Upper lobe of left lung (tissue), 6 donors: ENCODE results near the gene C1QL1. TPM values are rescaled to one million over a fixed set of nuclear protein-coding genes. Genes with fewer than 3 reads are reported as not detected.
A peak's percentile ranks its signal among the peaks of the same experiment; 100 is the strongest.

Source experiments
- ATAC-seq, 2 donors: fragments of 200-7000 bp; cut with Tn5 transposase; one replicate each; pipeline ENCODE4 v1.9.1; 2022; ENCODE audit warnings: mild to moderate bottlenecking in 2 of 2, moderate library complexity in 2 of 2; ENCODE audit not compliant: low FRiP score in 2 of 2
- DNase-seq, 2 donors: peaks; one replicate each; pipeline ENCODE4 v3.0.0-alpha.2; 2019 to 2020
- H3K27ac ChIP-seq, 4 donors: fragments of 200-600 bp; sonication (generic); one replicate each; pipeline ENCODE4 v1.5.1; 2016 to 2019
- H3K27me3 ChIP-seq, 4 donors: fragments of 200-600 bp; sonication (generic); one replicate each; pipeline ENCODE4 v1.5.1; 2017 to 2019
- H3K36me3 ChIP-seq, 4 donors: fragments of 200-600 bp; sonication (generic); one replicate each; pipeline ENCODE4 v1.5.1; 2016 to 2019
- H3K4me1 ChIP-seq, 4 donors: fragments of 200-600 bp; sonication (generic); one replicate each; pipeline ENCODE4 v1.5.1; 2018 to 2019
- H3K4me3 ChIP-seq, 4 donors: fragments of 200-600 bp; sonication (generic); one replicate each; pipeline ENCODE4 v1.5.1; 2017 to 2019; ENCODE audit warnings: mild to moderate bottlenecking in 2 of 4, moderate library complexity in 1 of 4
- H3K9me3 ChIP-seq, 4 donors: fragments of 200-600 bp; sonication (generic); one replicate each; pipeline ENCODE4 v1.5.1; 2018 to 2019
- EP300 ChIP-seq, 4 donors: sonication (generic); formaldehyde crosslinking; IDR thresholded peaks; one replicate each; pipeline ENCODE4 v1.5.1; 2017; ENCODE audit warnings: antibody characterized with exemption in 4 of 4, control low read depth in 2 of 4
- POLR2A ChIP-seq, 4 donors: fragments of 450-650 bp; IDR thresholded peaks; one replicate each; pipeline ENCODE4 v1.5.1; 2016 to 2017; ENCODE audit warnings: antibody characterized with exemption in 4 of 4, mild to moderate bottlenecking in 2 of 4
- POLR2AphosphoS5 ChIP-seq, 2 donors: sonication (generic); formaldehyde crosslinking; IDR thresholded peaks; one replicate each; pipeline ENCODE4 v1.5.1; 2017; ENCODE audit warnings: antibody characterized with exemption in 2 of 2
- WGBS, 2 donors: methylation state at CpG; one replicate each; pipeline ENCODE4 v1.1.5; 2017 to 2018; 5-methylcytosine and 5-hydroxymethylcytosine counted together
- total RNA-seq, 6 donors: library from RNA; depleted of rRNA in 4 of 6; stranded (reverse); fragments of >200 nt in 4 of 6; gene quantifications; one replicate each; pipeline versions ENCODE4 v1.1.0 to v1.2.1, GENCODE V29; 2016 to 2021
- TF ChIP-seq, protein P1 (sequence below), 6 experiments: fragments of 450-650 bp in 4 of 6; fragments of 200-600 bp in 2 of 6; sonication (generic) in 2 of 6; IDR thresholded peaks; one replicate each; pipeline ENCODE4 v1.5.1; 2016 to 2019; ENCODE audit warnings: antibody characterized with exemption in 6 of 6
- donor health status: DM: no; HTN: no; CAD: no; lungs with moderate emphysema.
- donor health status: DM: no; HTN: yes; CAD: no; lungs with severe emphysema.

Gene C1QL1
- total RNA-seq = under 1 TPM in 1 of 6 donors, not detected in 5; 0.44 TPM

DNA sequence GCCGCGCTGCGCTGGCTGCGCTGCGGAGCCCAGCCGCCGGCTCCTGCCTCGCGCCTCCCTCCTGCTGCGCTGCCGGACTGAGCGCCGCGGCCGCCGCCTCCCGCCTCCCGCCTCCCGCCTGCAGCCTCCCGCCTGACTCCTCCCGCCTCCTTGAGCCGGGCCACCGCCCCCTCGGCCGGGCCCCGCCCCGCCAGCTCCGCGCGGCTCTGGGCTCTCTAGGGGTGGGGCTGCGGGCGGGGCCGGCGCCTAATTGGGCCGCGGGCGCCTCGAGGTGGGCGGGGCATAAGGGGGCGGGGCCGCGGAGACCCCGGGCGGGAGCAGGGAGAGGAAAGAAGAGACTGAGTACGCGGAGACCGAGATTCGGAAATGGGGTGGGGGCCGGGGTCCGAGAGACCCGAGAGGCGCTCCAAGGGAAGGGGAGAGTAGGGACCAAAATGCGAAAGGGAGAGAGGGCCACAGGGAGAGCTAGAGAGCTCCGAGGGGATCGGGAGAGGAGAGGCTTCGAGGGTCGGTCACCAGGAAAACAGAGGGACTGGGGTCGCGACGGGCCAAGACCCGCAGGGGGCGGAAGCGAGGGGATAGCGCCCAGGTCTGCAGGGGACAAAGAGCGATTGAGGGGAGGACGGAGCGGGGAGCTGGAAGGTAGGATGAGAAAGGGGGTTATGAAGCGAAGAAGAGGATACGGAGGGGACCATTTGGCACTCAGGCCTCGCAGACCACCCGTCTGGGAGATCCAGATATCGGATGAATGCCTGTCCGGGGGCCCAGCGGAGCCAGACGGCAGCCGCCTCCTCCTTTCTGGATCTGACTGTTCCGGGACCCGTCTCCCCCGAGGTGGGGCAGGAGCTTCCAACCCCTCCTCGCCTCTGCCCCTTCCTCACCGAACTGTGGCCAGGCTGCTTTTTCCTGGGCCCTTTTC lies at the start of gene C1QL1:
Gene C1QL1, minus strand, starts transcription at position 79 of the 919 bp plus-strand sequence. CDS start 255 bp downstream, outside the sequence.
- H3K4me3 ChIP-seq = peak within 1 kb of the TSS; percentile 33 to 48 (median 39)
- 5 to 6% methylated on average over 62 to 70 of the region's 81 CpGs for WGBS, 2 donors

DNA sequence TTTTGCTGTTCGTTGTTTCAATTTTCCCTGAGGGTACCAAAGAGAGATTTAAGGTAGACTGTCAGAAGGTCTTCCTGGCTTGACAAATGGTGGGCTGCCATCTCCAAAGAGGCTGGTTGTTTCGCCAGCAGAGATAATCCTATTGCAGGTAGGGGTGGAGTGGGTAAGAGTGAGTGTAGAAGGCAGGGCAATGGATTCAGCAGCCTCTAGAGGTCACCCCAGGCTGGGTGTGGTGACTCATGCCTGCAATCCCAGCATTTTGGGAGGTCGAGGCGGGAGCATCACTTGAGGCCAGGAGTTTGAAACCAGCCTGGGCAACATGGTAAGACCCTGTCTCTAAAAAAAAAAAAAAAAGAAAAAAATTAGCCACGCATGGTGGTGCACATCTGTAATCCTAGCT lies 48.7 kb upstream of the C1QL1 start:
- H3K9me3 ChIP-seq = no peaks in the 10 kb centered on the region
- no peak for TF ChIP-seq POLR2A (IDR thresholded peaks at IDR 0.05)
- TF ChIP-seq, protein P1, sequence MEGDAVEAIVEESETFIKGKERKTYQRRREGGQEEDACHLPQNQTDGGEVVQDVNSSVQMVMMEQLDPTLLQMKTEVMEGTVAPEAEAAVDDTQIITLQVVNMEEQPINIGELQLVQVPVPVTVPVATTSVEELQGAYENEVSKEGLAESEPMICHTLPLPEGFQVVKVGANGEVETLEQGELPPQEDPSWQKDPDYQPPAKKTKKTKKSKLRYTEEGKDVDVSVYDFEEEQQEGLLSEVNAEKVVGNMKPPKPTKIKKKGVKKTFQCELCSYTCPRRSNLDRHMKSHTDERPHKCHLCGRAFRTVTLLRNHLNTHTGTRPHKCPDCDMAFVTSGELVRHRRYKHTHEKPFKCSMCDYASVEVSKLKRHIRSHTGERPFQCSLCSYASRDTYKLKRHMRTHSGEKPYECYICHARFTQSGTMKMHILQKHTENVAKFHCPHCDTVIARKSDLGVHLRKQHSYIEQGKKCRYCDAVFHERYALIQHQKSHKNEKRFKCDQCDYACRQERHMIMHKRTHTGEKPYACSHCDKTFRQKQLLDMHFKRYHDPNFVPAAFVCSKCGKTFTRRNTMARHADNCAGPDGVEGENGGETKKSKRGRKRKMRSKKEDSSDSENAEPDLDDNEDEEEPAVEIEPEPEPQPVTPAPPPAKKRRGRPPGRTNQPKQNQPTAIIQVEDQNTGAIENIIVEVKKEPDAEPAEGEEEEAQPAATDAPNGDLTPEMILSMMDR (IDR thresholded peaks at IDR 0.05) = no peak
- no peak for TF ChIP-seq EP300 (IDR thresholded peaks at IDR 0.05)
- TF ChIP-seq POLR2AphosphoS5 (IDR thresholded peaks at IDR 0.05) = no peak
- WGBS, 2 donors = 80 to 84% methylated on average over 5 of the region's 5 CpGs
- H3K27ac ChIP-seq = no peak overlapping the region
- H3K36me3 ChIP-seq = no peaks in the 10 kb centered on the region
- H3K4me1 ChIP-seq = peaks cover 29 to 34% (median 32%) of the 10 kb centered on the region in 4 donors
- ATAC-seq = no peak
- DNase-seq = no peak
- peaks cover 0 to 10% (median 1%) of the 10 kb centered on the region in 4 donors for H3K27me3 ChIP-seq
- no peak overlapping the region for H3K4me3 ChIP-seq

More for the DNA sequence above, at the start of gene C1QL1:
- Histone ChIP-seq H3K36me3 (no peaks in the 10 kb centered on the region), H3K9me3 (no peaks in the 10 kb centered on the region), H3K27me3 (peaks cover 0 to 46% (median 29%) of the 10 kb centered on the region in 4 donors), H3K27ac (no peak within 1 kb of the TSS), H3K4me1 (peaks cover 24 to 41% (median 30%) of the 10 kb centered on the region in 4 donors)
- TF ChIP-seq POLR2AphosphoS5 (IDR thresholded peaks at IDR 0.05) (peak in 1 of 2 donors; percentile 17), POLR2A (IDR thresholded peaks at IDR 0.05) (no peak), EP300 (IDR thresholded peaks at IDR 0.05) (no peak)
- TF ChIP-seq, protein P1 (IDR thresholded peaks at IDR 0.05) = no peak
- ATAC-seq = peak; percentile 94 to 98
- peak; percentile 89 to 99 for DNase-seq

DNA sequence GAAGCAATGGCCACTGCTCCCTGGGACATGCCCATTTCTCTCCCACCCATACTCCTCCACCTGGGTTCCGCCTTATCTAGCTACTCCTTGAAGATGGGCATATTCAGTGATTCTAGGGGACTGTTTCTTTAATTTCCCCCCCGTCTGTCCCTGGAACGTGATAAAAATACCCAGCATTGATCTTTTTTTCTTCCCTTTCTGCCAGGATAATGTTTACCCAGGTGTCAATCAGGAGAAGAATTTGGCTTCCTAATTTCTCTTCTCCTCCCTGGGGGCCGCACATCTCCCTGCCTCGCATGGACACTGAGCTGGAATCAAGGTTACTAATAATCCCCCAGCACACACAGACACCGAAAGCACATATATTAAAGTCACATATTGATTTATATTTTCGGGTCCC lies 48.1 kb upstream of the C1QL1 start:
- peaks cover 24 to 28% (median 26%) of the 10 kb centered on the region in 4 donors for H3K4me1 ChIP-seq
- H3K27me3 ChIP-seq = peaks cover 0 to 10% (median 1%) of the 10 kb centered on the region in 4 donors
- 72 to 76% methylated on average over 7 of the region's 7 CpGs for WGBS, 2 donors
- H3K36me3 ChIP-seq = no peaks in the 10 kb centered on the region
- no peak for DNase-seq
- H3K4me3 ChIP-seq = no peak overlapping the region
- no peak for TF ChIP-seq POLR2A (IDR thresholded peaks at IDR 0.05)
- TF ChIP-seq, protein P1 (IDR thresholded peaks at IDR 0.05) = no peak
- no peak for TF ChIP-seq EP300 (IDR thresholded peaks at IDR 0.05)
- no peak for TF ChIP-seq POLR2AphosphoS5 (IDR thresholded peaks at IDR 0.05)
- H3K9me3 ChIP-seq = no peaks in the 10 kb centered on the region
- H3K27ac ChIP-seq = no peak overlapping the region
- no peak for ATAC-seq

DNA sequence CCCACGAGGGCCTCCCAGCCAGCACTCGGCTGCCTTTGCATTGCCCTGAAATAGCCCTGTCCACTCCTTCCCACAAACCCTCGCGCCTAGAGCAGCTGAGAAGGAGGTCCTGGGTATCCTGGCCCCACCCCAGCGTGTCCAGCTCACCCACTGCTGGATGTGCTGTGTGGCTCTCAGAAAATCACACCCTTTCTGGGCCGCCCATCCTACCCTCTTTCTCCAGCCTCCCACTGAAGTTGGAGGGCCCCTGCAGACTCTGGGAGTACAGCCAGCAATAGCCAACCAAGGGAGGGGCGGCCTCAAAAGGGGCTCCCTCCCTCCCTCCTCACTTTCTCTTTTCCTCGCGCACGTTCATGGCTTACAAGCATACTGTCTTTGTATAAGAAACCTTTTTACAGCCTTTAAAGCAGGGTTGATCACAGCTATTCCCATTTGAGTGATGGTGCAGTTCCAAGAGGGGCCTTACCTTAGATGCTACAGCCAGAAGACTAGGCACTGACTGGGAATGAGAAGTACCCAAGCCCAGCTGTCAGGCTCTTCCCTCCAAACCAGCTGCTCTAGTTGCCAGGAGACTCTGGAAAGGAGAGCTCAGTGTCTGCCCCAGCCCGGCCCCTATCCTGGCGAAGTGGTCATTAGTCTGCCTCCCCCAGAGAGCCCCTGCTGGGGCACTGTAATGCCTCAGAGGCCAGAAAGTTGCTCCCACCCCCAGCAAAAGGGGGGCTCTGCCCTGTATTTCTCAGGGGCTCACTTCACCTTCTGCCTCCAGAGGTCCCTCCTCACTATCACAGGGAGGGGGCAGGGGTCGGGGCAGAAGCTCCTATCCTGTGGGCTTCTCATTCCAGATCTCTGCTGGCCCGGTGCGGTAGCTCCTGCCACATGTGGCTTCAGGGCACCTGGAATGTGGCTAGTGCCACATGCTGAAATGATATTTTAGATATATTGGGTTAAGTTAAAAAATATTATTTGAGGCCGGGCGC lies 45.2 kb upstream of the C1QL1 start:
- H3K4me1 ChIP-seq = peaks cover 0 to 2% (median under 1%) of the 10 kb centered on the region in 4 donors
- no peaks in the 10 kb centered on the region for H3K27me3 ChIP-seq
- H3K9me3 ChIP-seq = no peaks in the 10 kb centered on the region
- no peak for TF ChIP-seq POLR2AphosphoS5 (IDR thresholded peaks at IDR 0.05)
- TF ChIP-seq POLR2A (IDR thresholded peaks at IDR 0.05) = no peak
- TF ChIP-seq, protein P1 (IDR thresholded peaks at IDR 0.05) = no peak
- no peak for TF ChIP-seq EP300 (IDR thresholded peaks at IDR 0.05)
- 71 to 74% methylated on average over 14 to 17 of the region's 17 CpGs for WGBS, 2 donors
- ATAC-seq (peak in 1 of 2 donors; percentile 73), DNase-seq (no peak)
- no peak overlapping the region for H3K4me3 ChIP-seq
- H3K27ac ChIP-seq = no peak overlapping the region
- no peaks in the 10 kb centered on the region for H3K36me3 ChIP-seq
